K562 (cell line): ENCODE measurements around the gene GNPTAB. TPM values are rescaled to one million over a fixed set of nuclear protein-coding genes. Genes with fewer than 3 reads are reported as not detected.

Source experiments
- EHMT2 ChIP-seq: fragments of 450-650 bp; IDR thresholded peaks from 2 replicates; pipeline ENCODE4 v1.6.1; 2018; ENCODE audit warnings: antibody characterized with exemption
- ELF2 ChIP-seq: fragments of 250-450 bp; sonication (Bioruptor Pico); IDR thresholded peaks from 2 replicates; pipeline ENCODE4 v1.5.0; 2021; ENCODE audit warnings: mild to moderate bottlenecking
- GABPA ChIP-seq: fragments of 200-800 bp; sonication (Bioruptor generic); conservative IDR thresholded peaks from 2 replicates; pipeline ENCODE4 v1.6.1; 2016; ENCODE audit warnings: low read depth, missing genetic modification characterization, missing compliant biosample characterization
- KDM1A ChIP-seq, 2 experiments: fragments of 450-650 bp; IDR thresholded peaks; 2 replicates each; pipeline ENCODE4 v1.6.1; 2016; ENCODE audit warnings: mild to moderate bottlenecking in 2 of 2
- NR4A1 ChIP-seq, 2 experiments: fragments of 250-450 bp in 1 of 2; fragments of 450-650 bp in 1 of 2; sonication (Bioruptor Pico) in 1 of 2; IDR thresholded peaks; 2 replicates each; pipeline versions ENCODE4 v1.4.0 to v1.6.1; 2016 to 2020; ENCODE audit warnings: mild to moderate bottlenecking in 2 of 2, missing compliant biosample characterization in 1 of 2, missing genetic modification characterization in 1 of 2, moderate library complexity in 1 of 2
- RBM15 ChIP-seq: fragments of 200-400 bp; formaldehyde crosslinking; IDR thresholded peaks from 2 replicates; pipeline ENCODE4 v1.6.1; 2018; ENCODE audit warnings: mild to moderate bottlenecking, low read length, moderate library complexity; ENCODE audit not compliant: insufficient read depth
- TRIM28 ChIP-seq: fragments of 450-650 bp; IDR thresholded peaks from 2 replicates; pipeline ENCODE4 v1.6.1; 2017
- ZKSCAN8 ChIP-seq: fragments of 200-800 bp; sonication (Bioruptor generic); IDR thresholded peaks from 2 replicates; pipeline ENCODE4 v1.6.1; 2016; ENCODE audit warnings: missing genetic modification characterization, missing compliant biosample characterization
- ZNF212 ChIP-seq: fragments of 450-650 bp; formaldehyde crosslinking; IDR thresholded peaks from 2 replicates; pipeline ENCODE4 v1.4.0; 2020; ENCODE audit warnings: mild to moderate bottlenecking
- ZNF76 ChIP-seq: fragments of 250-450 bp; sonication (Bioruptor Pico); IDR thresholded peaks from 2 replicates; pipeline ENCODE4 v1.4.0; 2020; ENCODE audit warnings: mild to moderate bottlenecking, moderate library complexity, borderline replicate concordance
- polyA plus RNA-seq, 8 experiments: library from polyadenylated mRNA; depleted of rRNA in 4 of 8; stranded (reverse) in 5 of 8; unstranded in 3 of 8; fragments of >200 nt; fragmentation: Nextera tagmentation in 2 of 8; fragmentation: Illumina TruSeq in 1 of 8; extraction: Ambion mirVana in 2 of 8; extraction: Trizol in 1 of 8; gene quantifications; 2 replicates each; pipeline versions ENCODE4 v1.2.1 to v1.2.3, GENCODE V29; 2011 to 2014; ENCODE audit warnings: inconsistent platforms in 1 of 8, missing spikeins in 1 of 8
- total RNA-seq, 7 experiments: library from RNA; depleted of rRNA in 6 of 7; stranded (reverse); fragments of >200 nt in 6 of 7; fragmentation: Illumina TruSeq in 2 of 7; extraction: Trizol in 2 of 7; gene quantifications; 2 replicates each; pipeline versions ENCODE4 v1.2.1 to v1.2.3, GENCODE V29; 2011 to 2021; ENCODE audit warnings: low replicate concordance in 1 of 7
- TF ChIP-seq, protein P1 (sequence below): IDR thresholded peaks from 2 replicates; pipeline ENCODE4 v1.6.1; 2011; ENCODE audit not compliant: insufficient read length; ENCODE audit errors: extremely low read depth
- TF ChIP-seq, protein P2 (sequence below): fragments of 450-650 bp; IDR thresholded peaks from 2 replicates; pipeline ENCODE4 v1.7.1; 2018; ENCODE audit warnings: mild to moderate bottlenecking, low read depth; ENCODE audit not compliant: partially characterized antibody
- TF ChIP-seq, protein P3 (sequence below): fragments of 200-800 bp; sonication (Bioruptor generic); IDR thresholded peaks from 2 replicates; pipeline ENCODE4 v1.6.1; 2017; ENCODE audit warnings: missing genetic modification characterization, missing compliant biosample characterization
- TF ChIP-seq, protein P4 (sequence below): fragments of 450-650 bp; IDR thresholded peaks from 2 replicates; pipeline ENCODE4 v1.6.1; 2016; ENCODE audit warnings: missing biosample characterization, missing genetic modification characterization

GNPTAB gene
- total and polyA plus RNA-seq, 9 of the 15 experiments (the other 6 are each of a cell fraction or from before 2014, with no cell fraction given), result 5.9 to 23.2 (median 19.3) TPM

DNA sequence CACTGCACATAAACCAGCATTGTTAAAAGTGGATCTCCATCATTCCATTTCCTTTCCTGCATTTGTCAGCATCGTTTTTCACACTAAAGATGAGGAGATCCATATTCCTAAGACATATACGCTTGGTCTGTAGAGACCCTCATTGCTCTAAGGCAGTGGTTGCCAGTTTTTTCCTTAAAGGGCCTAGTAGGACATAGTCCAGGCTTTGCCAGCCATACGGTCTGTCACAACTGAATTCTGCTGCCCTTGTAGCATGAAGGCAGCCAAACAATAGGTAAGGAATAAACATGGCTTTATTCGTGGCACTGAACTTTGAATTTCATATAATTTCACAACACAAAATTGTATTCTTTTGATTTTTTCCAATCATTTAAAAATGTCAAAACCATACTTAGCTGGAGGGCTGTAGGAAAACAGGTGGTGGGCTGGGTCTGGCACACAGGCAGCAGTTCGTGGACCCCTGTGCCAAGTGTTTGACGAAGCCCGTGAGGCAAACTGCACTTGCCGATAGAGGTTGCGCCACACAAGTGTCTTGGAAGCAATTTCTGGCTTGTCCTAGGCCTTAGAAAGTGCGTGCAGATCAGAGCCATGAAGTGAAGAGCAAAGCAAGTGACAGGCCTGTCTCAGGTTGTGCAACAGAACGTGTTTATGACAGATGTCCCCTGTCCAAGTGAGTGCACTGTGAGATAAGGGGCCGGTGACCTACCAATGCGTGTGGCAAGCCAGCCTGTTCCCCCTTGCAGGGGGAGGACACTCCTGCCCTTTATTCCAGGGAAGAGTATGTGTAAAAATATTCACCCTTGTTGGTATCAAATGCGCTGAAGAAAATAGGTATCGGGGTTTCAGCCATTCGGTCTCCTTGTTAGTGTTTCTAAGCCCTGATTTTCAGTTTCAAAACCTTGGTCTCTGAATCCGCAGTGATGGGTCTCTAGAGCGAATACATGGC, 134.2 kb downstream of the GNPTAB start (continued):
- TF ChIP-seq, protein P1, sequence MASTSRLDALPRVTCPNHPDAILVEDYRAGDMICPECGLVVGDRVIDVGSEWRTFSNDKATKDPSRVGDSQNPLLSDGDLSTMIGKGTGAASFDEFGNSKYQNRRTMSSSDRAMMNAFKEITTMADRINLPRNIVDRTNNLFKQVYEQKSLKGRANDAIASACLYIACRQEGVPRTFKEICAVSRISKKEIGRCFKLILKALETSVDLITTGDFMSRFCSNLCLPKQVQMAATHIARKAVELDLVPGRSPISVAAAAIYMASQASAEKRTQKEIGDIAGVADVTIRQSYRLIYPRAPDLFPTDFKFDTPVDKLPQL, result no peak
- no peak for TF ChIP-seq ELF2 (CRISPR knock-in tag)
- peak; percentile 16; the same call in 1 of the 2 replicates for TF ChIP-seq GABPA (tag)
- no peak for TF ChIP-seq ZNF212 (CRISPR knock-in tag)
- TF ChIP-seq EHMT2, result 0 out of 2 replicates have a peak, but pooled peaks have one; percentile 16
- TF ChIP-seq ZNF76 (CRISPR knock-in tag), result no peak
- TF ChIP-seq ZKSCAN8 (CRISPR knock-in tag), result no peak
- TF ChIP-seq, protein P2, sequence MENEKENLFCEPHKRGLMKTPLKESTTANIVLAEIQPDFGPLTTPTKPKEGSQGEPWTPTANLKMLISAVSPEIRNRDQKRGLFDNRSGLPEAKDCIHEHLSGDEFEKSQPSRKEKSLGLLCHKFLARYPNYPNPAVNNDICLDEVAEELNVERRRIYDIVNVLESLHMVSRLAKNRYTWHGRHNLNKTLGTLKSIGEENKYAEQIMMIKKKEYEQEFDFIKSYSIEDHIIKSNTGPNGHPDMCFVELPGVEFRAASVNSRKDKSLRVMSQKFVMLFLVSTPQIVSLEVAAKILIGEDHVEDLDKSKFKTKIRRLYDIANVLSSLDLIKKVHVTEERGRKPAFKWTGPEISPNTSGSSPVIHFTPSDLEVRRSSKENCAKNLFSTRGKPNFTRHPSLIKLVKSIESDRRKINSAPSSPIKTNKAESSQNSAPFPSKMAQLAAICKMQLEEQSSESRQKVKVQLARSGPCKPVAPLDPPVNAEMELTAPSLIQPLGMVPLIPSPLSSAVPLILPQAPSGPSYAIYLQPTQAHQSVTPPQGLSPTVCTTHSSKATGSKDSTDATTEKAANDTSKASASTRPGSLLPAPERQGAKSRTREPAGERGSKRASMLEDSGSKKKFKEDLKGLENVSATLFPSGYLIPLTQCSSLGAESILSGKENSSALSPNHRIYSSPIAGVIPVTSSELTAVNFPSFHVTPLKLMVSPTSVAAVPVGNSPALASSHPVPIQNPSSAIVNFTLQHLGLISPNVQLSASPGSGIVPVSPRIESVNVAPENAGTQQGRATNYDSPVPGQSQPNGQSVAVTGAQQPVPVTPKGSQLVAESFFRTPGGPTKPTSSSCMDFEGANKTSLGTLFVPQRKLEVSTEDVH, result no peak
- TF ChIP-seq NR4A1 (CRISPR knock-in tag; IDR thresholded peaks at IDR 0.05), result no peak
- TF ChIP-seq NR4A1 (tag; IDR thresholded peaks at IDR 0.05), result peak; percentile 57; the same call in 1 of the 2 replicates
- TF ChIP-seq, protein P3, sequence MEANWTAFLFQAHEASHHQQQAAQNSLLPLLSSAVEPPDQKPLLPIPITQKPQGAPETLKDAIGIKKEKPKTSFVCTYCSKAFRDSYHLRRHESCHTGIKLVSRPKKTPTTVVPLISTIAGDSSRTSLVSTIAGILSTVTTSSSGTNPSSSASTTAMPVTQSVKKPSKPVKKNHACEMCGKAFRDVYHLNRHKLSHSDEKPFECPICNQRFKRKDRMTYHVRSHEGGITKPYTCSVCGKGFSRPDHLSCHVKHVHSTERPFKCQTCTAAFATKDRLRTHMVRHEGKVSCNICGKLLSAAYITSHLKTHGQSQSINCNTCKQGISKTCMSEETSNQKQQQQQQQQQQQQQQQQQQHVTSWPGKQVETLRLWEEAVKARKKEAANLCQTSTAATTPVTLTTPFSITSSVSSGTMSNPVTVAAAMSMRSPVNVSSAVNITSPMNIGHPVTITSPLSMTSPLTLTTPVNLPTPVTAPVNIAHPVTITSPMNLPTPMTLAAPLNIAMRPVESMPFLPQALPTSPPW (CRISPR knock-in tag), result peak; percentile 68
- TF ChIP-seq KDM1A (IDR thresholded peaks at IDR 0.05), result peak; percentile 55 to 70; a peak in 3 of 4 replicates
- no peak for TF ChIP-seq TRIM28
- TF ChIP-seq RBM15, result no peak
- TF ChIP-seq, protein P4, sequence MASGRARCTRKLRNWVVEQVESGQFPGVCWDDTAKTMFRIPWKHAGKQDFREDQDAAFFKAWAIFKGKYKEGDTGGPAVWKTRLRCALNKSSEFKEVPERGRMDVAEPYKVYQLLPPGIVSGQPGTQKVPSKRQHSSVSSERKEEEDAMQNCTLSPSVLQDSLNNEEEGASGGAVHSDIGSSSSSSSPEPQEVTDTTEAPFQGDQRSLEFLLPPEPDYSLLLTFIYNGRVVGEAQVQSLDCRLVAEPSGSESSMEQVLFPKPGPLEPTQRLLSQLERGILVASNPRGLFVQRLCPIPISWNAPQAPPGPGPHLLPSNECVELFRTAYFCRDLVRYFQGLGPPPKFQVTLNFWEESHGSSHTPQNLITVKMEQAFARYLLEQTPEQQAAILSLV (tag), result peak; percentile 71; the same call in 1 of the 2 replicates
